Endothelial cell of umbilical vein (primary cell): ENCODE results near the gene ASPM. TPM values are rescaled to one million over a fixed set of nuclear protein-coding genes. Genes with fewer than 3 reads are reported as not detected.

ENCODE experiments used
- BruUV-seq: library from RNA; stranded (reverse); fragments of 400-500 nt; replicated peaks from 2 replicates; lab custom pipeline; 2021; lab: Mats Ljungman, UMichigan
- CTCF ChIA-PET: fragments of 300-600, 350-600 bp; sonication (Branson Sonifier 250); formaldehyde crosslinking; loops from one replicate; lab custom pipeline; 2021; ENCODE audit warnings: antibody characterized with exemption, inconsistent platforms; lab: Charles Lee
- POLR2A ChIA-PET: fragments of 300-600, 350-600 bp; sonication (Branson Sonifier 250); formaldehyde crosslinking; loops from one replicate; lab custom pipeline; 2021; ENCODE audit warnings: antibody characterized with exemption, inconsistent platforms; lab: Charles Lee
- DNase-seq: peaks from one replicate; pipeline ENCODE4 v3.0.0-alpha.2; 2011; ENCODE audit warnings: low read depth, low spot score
- FAIRE-seq: peaks from 2 replicates; lab custom pipeline; 2011; peaks lifted over from hg19 to GRCh38; lab: Jason Lieb, UNC
- H2AFZ ChIP-seq: 2 replicates; pipeline ENCODE4 v1.6.0; 2012; ENCODE audit warnings: low read depth, low read length, control low read depth, inconsistent platforms
- H3K27ac ChIP-seq: 2 replicates; pipeline ENCODE4 v1.5.1; 2011; ENCODE audit warnings: low read depth, mild to moderate bottlenecking, control low read depth, low read length, moderate library complexity; ENCODE audit not compliant: insufficient read depth
- H3K27me3 ChIP-seq, 2 experiments: 2 replicates each; pipeline versions ENCODE4 v1.6.0 to v1.6.1; 2011; ENCODE audit warnings: low read length in 2 of 2, mixed read lengths in 1 of 2; ENCODE audit not compliant: control insufficient read depth in 2 of 2, insufficient read depth in 2 of 2
- H3K36me3 ChIP-seq, 2 experiments: 2 replicates in 1 of 2; 3 replicates in 1 of 2; pipeline ENCODE4 v1.5.1; 2011; ENCODE audit warnings: low read length in 2 of 2, mild to moderate bottlenecking in 1 of 2, moderate library complexity in 1 of 2; ENCODE audit not compliant: control insufficient read depth in 2 of 2, insufficient read depth in 2 of 2; ENCODE audit errors: extremely low read depth in 1 of 2
- H3K4me1 ChIP-seq: 3 replicates; pipeline ENCODE4 v1.5.1; 2011; ENCODE audit warnings: mild to moderate bottlenecking, low read length; ENCODE audit not compliant: control insufficient read depth, insufficient read depth; ENCODE audit errors: extremely low read depth
- H3K4me2 ChIP-seq: 2 replicates; pipeline ENCODE4 v1.6.1; 2011; ENCODE audit warnings: low read length, control low read depth, mixed read lengths; ENCODE audit not compliant: insufficient read depth
- H3K4me3 ChIP-seq, 3 experiments: fragments of 200-600 bp in 1 of 3; sonication (generic), shearing (Covaris generic) in 1 of 3; replicated peaks in 1 of 3; 2 replicates each; pipeline ENCODE4 v1.5.1; 2011 to 2016; ENCODE audit warnings: control low read depth in 3 of 3, low read length in 3 of 3, mild to moderate bottlenecking in 2 of 3, inconsistent platforms in 1 of 3, low read depth in 1 of 3, moderate library complexity in 1 of 3; ENCODE audit not compliant: insufficient read depth in 1 of 3
- H3K79me2 ChIP-seq: 2 replicates; pipeline ENCODE4 v1.6.0; 2012; ENCODE audit warnings: low read length, inconsistent platforms; ENCODE audit not compliant: control insufficient read depth, insufficient read depth
- H3K9ac ChIP-seq: replicated peaks from 2 replicates; pipeline ENCODE3; 2011; ENCODE audit warnings: low read length, control low read depth; ENCODE audit not compliant: insufficient read depth; ENCODE audit errors: extremely low read depth
- H3K9me1 ChIP-seq: replicated peaks from 3 replicates; pipeline ENCODE4 v1.6.0; 2011; ENCODE audit warnings: mild to moderate bottlenecking, low read length; ENCODE audit not compliant: control insufficient read depth, insufficient read depth; ENCODE audit errors: extremely low read depth
- H3K9me3 ChIP-seq: replicated peaks from 2 replicates; pipeline ENCODE4 v1.5.1; 2012; ENCODE audit warnings: low read length, inconsistent platforms; ENCODE audit not compliant: control insufficient read depth, insufficient read depth
- H4K20me1 ChIP-seq: replicated peaks from 2 replicates; pipeline ENCODE3; 2011; ENCODE audit warnings: mild to moderate bottlenecking, low read length; ENCODE audit not compliant: control insufficient read depth, insufficient read depth; ENCODE audit errors: extremely low read depth
- CTCF ChIP-seq, 2 donors: IDR thresholded peaks; 1 replicate in 1 of 2; 2 replicates in 1 of 2; pipeline ENCODE4 v1.5.1; 2011; ENCODE audit warnings: low read length in 2 of 2, mild to moderate bottlenecking in 2 of 2, moderate library complexity in 2 of 2, control low read depth in 1 of 2, inconsistent platforms in 1 of 2, low read depth in 1 of 2; ENCODE audit not compliant: insufficient read depth in 1 of 2; ENCODE audit errors: extremely low read depth in 1 of 2
- EZH2 ChIP-seq: IDR thresholded peaks from 2 replicates; pipeline ENCODE4 v1.6.1; 2012; ENCODE audit warnings: borderline replicate concordance, low read depth, mild to moderate bottlenecking, moderate library complexity, low read length, inconsistent platforms; ENCODE audit not compliant: severe bottlenecking
- FOS ChIP-seq: IDR thresholded peaks from 2 replicates; pipeline ENCODE4 v1.6.1; 2011; ENCODE audit warnings: mild to moderate bottlenecking, low read length, moderate library complexity, borderline replicate concordance; ENCODE audit not compliant: insufficient read depth
- GATA2 ChIP-seq: IDR thresholded peaks from 2 replicates; pipeline ENCODE4 v1.7.0; 2011; ENCODE audit warnings: low read depth, mild to moderate bottlenecking, moderate library complexity, mixed read lengths, low read length; ENCODE audit not compliant: insufficient read length, insufficient read depth
- JUN ChIP-seq: IDR thresholded peaks from 2 replicates; pipeline ENCODE4 v1.6.1; 2011; ENCODE audit warnings: borderline replicate concordance, low read depth; ENCODE audit not compliant: insufficient read length, insufficient read depth
- MAX ChIP-seq: IDR thresholded peaks from 2 replicates; pipeline ENCODE4 v1.6.1; 2011; ENCODE audit not compliant: insufficient read depth, insufficient read length
- MYC ChIP-seq: IDR thresholded peaks from one replicate; pipeline ENCODE4 v1.6.1; 2011; ENCODE audit warnings: mild to moderate bottlenecking, low read depth, low read length
- POLR2A ChIP-seq: IDR thresholded peaks from 2 replicates; pipeline ENCODE4 v1.6.1; 2012; ENCODE audit warnings: low read depth, mild to moderate bottlenecking, control low read depth, low read length
- POLR2AphosphoS5 ChIP-seq: IDR thresholded peaks from 2 replicates; pipeline ENCODE4 v1.6.1; 2012; ENCODE audit warnings: low read depth, mild to moderate bottlenecking, control low read depth, low read length, moderate library complexity; ENCODE audit not compliant: insufficient read depth
- dilution Hi-C: fragments of 300-500 bp; cut with MboI; formaldehyde crosslinking; loops from one replicate; pipeline ENCODE4 v1.15.0; 2019; ENCODE audit warnings: low sequenced_read_pairs; ENCODE audit not compliant: extremely low pct_ligation_motif_present
- intact Hi-C: fragments of 100-400 bp; cut with micrococcal nuclease; formaldehyde crosslinking; loops from one replicate; pipeline ENCODE4 v1.10.0; 2022
- polyA plus RNA-seq, 4 experiments: library from polyadenylated mRNA; depleted of rRNA in 3 of 4; stranded (reverse) in 3 of 4; unstranded in 1 of 4; fragments of >200 nt; gene quantifications; 2 replicates each; pipeline versions ENCODE4 v1.2.1 to v1.2.3, GENCODE V29; 2011 to 2012; ENCODE audit warnings: missing spikeins in 1 of 4
- total RNA-seq: library from RNA; stranded (reverse); gene quantifications from 2 replicates; pipeline ENCODE4 v1.2.3, GENCODE V29; 2021

Gene ASPM
- total and polyA plus RNA-seq, 2 donors (not counting 3 experiments of a cell fraction or from before 2014, with no cell fraction given), result 5.3 to 55.1 TPM

- ChIA-PET CTCF (no interaction called here), POLR2A (no interaction called here)
- intact Hi-C loops (no loop called here), dilution Hi-C loops (no loop called here)
- Histone ChIP-seq H3K79me2 (no peaks in the 10 kb centered on the region), H3K4me2 (no peak overlapping the region), H4K20me1 (no peaks in the 10 kb centered on the region), H3K9me3 (no peaks in the 10 kb centered on the region), H3K9me1 (no peaks in the 10 kb centered on the region), H3K27ac (no peak overlapping the region), H3K27me3 (no peaks in the 10 kb centered on the region), H3K4me3 (no peak overlapping the region), H3K9ac (no peak overlapping the region), H3K36me3 (no peaks in the 10 kb centered on the region), H3K4me1 (no peaks in the 10 kb centered on the region), H2AFZ (no peak overlapping the region)
- no peak for TF ChIP-seq EZH2
- no peak for TF ChIP-seq CTCF (IDR thresholded peaks at IDR 0.05; ENCODE audit: extremely low read depth in 1 of 2, insufficient read depth in 1 of 2, low read depth in 1 of 2, low read length in 2 of 2)
- no peak for TF ChIP-seq MAX
- no peak for TF ChIP-seq POLR2AphosphoS5
- TF ChIP-seq MYC, result no peak
- TF ChIP-seq POLR2A, result no peak
- TF ChIP-seq FOS, result no peak
- TF ChIP-seq GATA2, result no peak
- TF ChIP-seq JUN, result no peak
- no TSS peak for BruUV-seq
- no peak for FAIRE-seq
- DNase-seq, result no peak
These were observed 83.3 kb downstream of the ASPM start for GRCh38 chr1:197063212-197063611.
